IMR-90 (cell line): ENCODE results near the gene TATDN2. TPM values are rescaled to one million over a fixed set of nuclear protein-coding genes. Genes with fewer than 3 reads are reported as not detected.

Experiments
- ATAC-seq: fragments of 200-7000 bp; cut with Tn5 transposase; 2 replicates; pipeline ENCODE4 v1.9.1; 2020; ENCODE audit warnings: low read depth, mild to moderate bottlenecking, moderate library complexity
- BruUV-seq: library from RNA; stranded (reverse); fragments of 400-500 nt; replicated peaks from 2 replicates; lab custom pipeline; 2021; lab: Mats Ljungman, UMichigan
- CTCF ChIA-PET: fragments of 300-600 bp; formaldehyde crosslinking; extraction: SDS; loops from one replicate; lab custom pipeline; 2021; ENCODE audit warnings: antibody characterized with exemption; lab: Yijun Ruan, JAX
- POLR2A ChIA-PET: fragments of 300-600 bp; sonication (Branson Sonifier 250); formaldehyde crosslinking; loops from one replicate; lab custom pipeline; 2022; ENCODE audit warnings: antibody characterized with exemption; ENCODE audit not compliant: unreplicated experiment; lab: Charles Lee
- DNase-seq: peaks from one replicate; pipeline ENCODE4 v3.0.0; 2013
- H2AFZ ChIP-seq: replicated peaks from 2 replicates; pipeline ENCODE3; 2013; ENCODE audit warnings: low read length, mild to moderate bottlenecking; ENCODE audit not compliant: poor library complexity
- H2AK5ac ChIP-seq: 2 replicates; pipeline ENCODE4 v1.6.1; 2013; ENCODE audit warnings: low read depth, low read length, inconsistent platforms
- H2AK9ac ChIP-seq: replicated peaks from 2 replicates; pipeline ENCODE3; 2013; ENCODE audit warnings: mild to moderate bottlenecking, low read depth, low read length, moderate library complexity; ENCODE audit not compliant: poor library complexity
- H2BK120ac ChIP-seq: 2 replicates; pipeline ENCODE4 v1.6.1; 2013; ENCODE audit warnings: low read depth, low read length, inconsistent platforms
- H2BK15ac ChIP-seq: 3 replicates; pipeline ENCODE4 v1.6.1; 2013; ENCODE audit warnings: low read depth, low read length, inconsistent platforms
- H2BK20ac ChIP-seq: 2 replicates; pipeline ENCODE4 v1.6.1; 2013; ENCODE audit warnings: low read depth, mild to moderate bottlenecking, inconsistent platforms, low read length, moderate library complexity
- H2BK5ac ChIP-seq: 2 replicates; pipeline ENCODE4 v1.6.1; 2013; ENCODE audit warnings: mild to moderate bottlenecking, low read depth, low read length, inconsistent platforms; ENCODE audit not compliant: poor library complexity, severe bottlenecking
- H3K14ac ChIP-seq: replicated peaks from 2 replicates; pipeline ENCODE4 v1.6.1; 2013; ENCODE audit warnings: low read depth, low read length, inconsistent platforms
- H3K18ac ChIP-seq: 2 replicates; pipeline ENCODE4 v1.6.1; 2013; ENCODE audit warnings: low read depth, low read length, control low read depth
- H3K23ac ChIP-seq: 2 replicates; pipeline ENCODE4 v1.6.1; 2013; ENCODE audit warnings: low read depth, low read length, inconsistent platforms
- H3K27ac ChIP-seq: 2 replicates; pipeline ENCODE4 v1.5.1; 2013; ENCODE audit warnings: mild to moderate bottlenecking, control low read depth, low read length; ENCODE audit not compliant: insufficient read depth
- H3K27me3 ChIP-seq: 2 replicates; pipeline ENCODE4 v1.6.1; 2013; ENCODE audit warnings: low read length; ENCODE audit not compliant: control insufficient read depth, insufficient read depth
- H3K36me3 ChIP-seq: 2 replicates; pipeline ENCODE4 v1.6.1; 2013; ENCODE audit warnings: low read length, mixed read lengths; ENCODE audit not compliant: control insufficient read depth, insufficient read depth
- H3K4ac ChIP-seq: 2 replicates; pipeline ENCODE4 v1.6.1; 2013; ENCODE audit warnings: low read depth, low read length, inconsistent platforms
- H3K4me1 ChIP-seq: 2 replicates; pipeline ENCODE4 v1.6.1; 2013; ENCODE audit warnings: low read length, mixed read lengths; ENCODE audit not compliant: control insufficient read depth, insufficient read depth
- H3K4me2 ChIP-seq: 2 replicates; pipeline ENCODE4 v1.6.1; 2013; ENCODE audit warnings: low read depth, mild to moderate bottlenecking, control low read depth, low read length, moderate library complexity
- H3K4me3 ChIP-seq: 2 replicates; pipeline ENCODE4 v1.5.1; 2013; ENCODE audit warnings: low read depth, mild to moderate bottlenecking, control low read depth, low read length, moderate library complexity; ENCODE audit not compliant: insufficient read depth
- H3K56ac ChIP-seq: 2 replicates; pipeline ENCODE4 v1.6.1; 2013; ENCODE audit warnings: low read length, inconsistent platforms; ENCODE audit not compliant: insufficient read depth; ENCODE audit errors: extremely low read depth
- H3K79me1 ChIP-seq, 2 experiments: 2 replicates each; pipeline ENCODE4 v1.6.1; 2013; ENCODE audit warnings: low read length in 2 of 2, inconsistent platforms in 1 of 2, low read depth in 1 of 2
- H3K9ac ChIP-seq: 2 replicates; pipeline ENCODE4 v1.6.1; 2013; ENCODE audit warnings: low read depth, low read length, control low read depth
- H3K9me1 ChIP-seq: 2 replicates; pipeline ENCODE4 v1.6.1; 2013; ENCODE audit warnings: low read length, inconsistent platforms; ENCODE audit not compliant: insufficient read depth
- H3K9me3 ChIP-seq: 2 replicates; pipeline ENCODE4 v1.6.1; 2013; ENCODE audit warnings: low read length; ENCODE audit not compliant: control insufficient read depth, insufficient read depth
- H4K20me1 ChIP-seq: 2 replicates; pipeline ENCODE4 v1.6.1; 2013; ENCODE audit warnings: low read length, inconsistent platforms; ENCODE audit not compliant: insufficient read depth
- H4K5ac ChIP-seq: 2 replicates; pipeline ENCODE4 v1.6.1; 2013; ENCODE audit warnings: mild to moderate bottlenecking, low read depth, low read length, control low read depth
- H4K8ac ChIP-seq, 2 experiments: 2 replicates each; pipeline ENCODE4 v1.6.1; 2013; ENCODE audit warnings: low read depth in 2 of 2, low read length in 2 of 2, control low read depth in 1 of 2, inconsistent platforms in 1 of 2
- H4K91ac ChIP-seq: 2 replicates; pipeline ENCODE4 v1.6.1; 2013; ENCODE audit warnings: low read depth, low read length, inconsistent platforms; ENCODE audit not compliant: insufficient read depth
- BHLHE40 ChIP-seq: fragments of 150-350 bp; IDR thresholded peaks from 2 replicates; pipeline ENCODE4 v1.6.1; 2016; ENCODE audit warnings: mild to moderate bottlenecking, low read depth, low read length
- CEBPB ChIP-seq: IDR thresholded peaks from 2 replicates; pipeline ENCODE4 v1.6.1; 2012; ENCODE audit warnings: low read depth, low read length, improper control_type of control experiment
- CHD1 ChIP-seq: IDR thresholded peaks from 2 replicates; pipeline ENCODE4 v1.6.1; 2012; ENCODE audit warnings: low read depth, low read length, improper control_type of control experiment
- CTCF ChIP-seq: conservative IDR thresholded peaks from 2 replicates; pipeline ENCODE4 v1.5.1; 2012; ENCODE audit warnings: mild to moderate bottlenecking, low read depth, low read length, improper control_type of control experiment
- FOS ChIP-seq: fragments of 150-350 bp; IDR thresholded peaks from 2 replicates; pipeline ENCODE4 v1.6.1; 2016; ENCODE audit warnings: low read depth, low read length
- MAFK ChIP-seq: IDR thresholded peaks from 2 replicates; pipeline ENCODE4 v1.6.1; 2012; ENCODE audit warnings: low read depth, low read length, improper control_type of control experiment
- MAZ ChIP-seq: IDR thresholded peaks from 2 replicates; pipeline ENCODE4 v1.6.1; 2012; ENCODE audit warnings: low read depth, mild to moderate bottlenecking, low read length, improper control_type of control experiment, moderate library complexity, borderline replicate concordance
- MXI1 ChIP-seq: IDR thresholded peaks from 2 replicates; pipeline ENCODE4 v1.6.1; 2012; ENCODE audit warnings: low read depth, mild to moderate bottlenecking, low read length, moderate library complexity, borderline replicate concordance
- POLR2A ChIP-seq: IDR thresholded peaks from 2 replicates; pipeline ENCODE4 v1.6.1; 2012; ENCODE audit warnings: mild to moderate bottlenecking, low read depth, low read length
- RAD21 ChIP-seq: IDR thresholded peaks from 2 replicates; pipeline ENCODE4 v1.6.1; 2012; ENCODE audit warnings: low read length, improper control_type of control experiment
- RCOR1 ChIP-seq: IDR thresholded peaks from 2 replicates; pipeline ENCODE4 v1.6.1; 2012; ENCODE audit warnings: mild to moderate bottlenecking, low read length, improper control_type of control experiment; ENCODE audit not compliant: insufficient replicate concordance
- RFX5 ChIP-seq: IDR thresholded peaks from 2 replicates; pipeline ENCODE4 v1.8.0; 2012; ENCODE audit warnings: low read depth, mild to moderate bottlenecking, low read length, moderate library complexity
- USF2 ChIP-seq: fragments of 150-350 bp; IDR thresholded peaks from 2 replicates; pipeline ENCODE4 v1.6.1; 2017; ENCODE audit warnings: mild to moderate bottlenecking, antibody characterized with exemption, low read length, low read depth
- WGBS, 2 experiments: methylation state at CpG; one replicate each; pipeline versions ENCODE4 v1.1.5 to v1.1.7; 2013; ENCODE audit warnings: missing lambda C conversion rate in 2 of 2; ENCODE audit not compliant: insufficient read length in 1 of 2; ENCODE audit errors: extremely low coverage in 2 of 2; 5-methylcytosine and 5-hydroxymethylcytosine counted together
- dilution Hi-C: fragments of 300-500 bp; cut with HindIII; formaldehyde crosslinking; loops from one replicate; pipeline ENCODE4 v1.14.3; 2018; ENCODE audit warnings: low sequenced_read_pairs; ENCODE audit not compliant: unreplicated experiment
- in situ Hi-C: fragments of 300-500 bp; cut with MboI; formaldehyde crosslinking; loops from 3 replicates; pipeline ENCODE4 v1.14.3; 2019; ENCODE audit warnings: low sequenced_read_pairs, inconsistent platforms, mixed read lengths
- intact Hi-C: fragments of 100-400 bp; cut with micrococcal nuclease; formaldehyde crosslinking; loops from 2 replicates; pipeline ENCODE4 v1.10.0; 2022
- polyA plus RNA-seq, 3 experiments: library from polyadenylated mRNA; depleted of rRNA; stranded (reverse); fragments of >200 nt; gene quantifications; 2 replicates each; pipeline ENCODE4 v1.2.3, GENCODE V29; 2012; ENCODE audit warnings: low replicate concordance in 1 of 3
- total RNA-seq: library from RNA; depleted of rRNA; stranded (reverse); fragments of >200 nt; gene quantifications from 2 replicates; pipeline ENCODE4 v1.2.3, GENCODE V29; 2012
- TF ChIP-seq, protein P1 (sequence below): fragments of 150-350 bp; IDR thresholded peaks from 2 replicates; pipeline ENCODE4 v1.6.1; 2016; ENCODE audit warnings: low read depth, mild to moderate bottlenecking, low read length, moderate library complexity, borderline replicate concordance

TATDN2 gene
- total and polyA plus RNA-seq, 2 of the 4 experiments (the other 2 are of a cell fraction): 9.0 to 18.8 TPM

DNA sequence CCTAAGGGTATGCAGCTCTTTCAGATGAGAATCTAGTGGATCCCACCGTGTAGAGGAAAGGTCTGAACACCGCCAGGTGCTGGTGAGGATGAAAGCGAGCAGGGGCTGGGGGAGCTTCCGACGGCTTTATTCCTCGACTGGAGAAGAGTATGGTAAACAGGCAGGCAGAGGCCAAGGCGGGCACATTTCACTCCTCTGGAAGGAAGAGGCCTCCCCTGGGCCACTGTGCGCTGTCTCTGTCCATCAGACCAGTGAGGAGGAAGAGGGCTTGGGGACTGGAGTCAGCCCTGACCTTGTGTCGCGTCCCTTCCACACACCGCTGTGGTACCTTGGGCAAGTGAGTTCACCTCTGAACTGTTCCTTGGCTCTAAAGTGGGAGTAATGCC, 40.3 kb downstream of the TATDN2 start:
- POLR2A ChIA-PET: no interaction called here

More for the DNA sequence above, 40.3 kb downstream of the TATDN2 start:
- Histone ChIP-seq H3K56ac (no peak overlapping the region), H2AFZ (no peak overlapping the region), H3K4me2 (no peak overlapping the region), H3K79me1 (no peaks in the 10 kb centered on the region; a peak in 1 of 4 replicates), H3K9me1 (peaks cover 3% of the 10 kb centered on the region; the same call in 1 of the 2 replicates), H3K4me1 (no peaks in the 10 kb centered on the region), H2AK9ac (peak overlapping the region; percentile 9), H3K9ac (no peak overlapping the region), H2BK20ac (no peak overlapping the region), H4K8ac (no peak overlapping the region), H3K4me3 (no peak overlapping the region), H2BK120ac (no peak overlapping the region), H4K5ac (no peak overlapping the region), H3K4ac (no peak overlapping the region), H4K91ac (no peak overlapping the region), H4K20me1 (no peaks in the 10 kb centered on the region), H3K23ac (no peak overlapping the region), H2BK5ac (no peak overlapping the region), H3K18ac (no peak overlapping the region), H2BK15ac (no peak overlapping the region), H3K14ac (no peak overlapping the region), H3K9me3 (no peaks in the 10 kb centered on the region), H3K27me3 (no peaks in the 10 kb centered on the region), H2AK5ac (no peak overlapping the region), H3K36me3 (peaks cover 28% of the 10 kb centered on the region), H3K27ac (no peak overlapping the region)
- CTCF ChIA-PET: no interaction called here
- intact Hi-C loops: loop anchor here (10.0 kb wide), 1 partner anchor 444 kb away; the partner anchor contains the start of gene RPUSD3
- BruUV-seq: no TSS peak
- ATAC-seq: no peak
- WGBS, 2 experiments: 95% methylated on average over 3 of the region's 11 CpGs; no CpG with 5 or more reads in 1 of the 2 experiments
- in situ Hi-C loops: no loop called here
- dilution Hi-C loops: no loop called here
- TF ChIP-seq CHD1 (no peak), CTCF (no peak), MAZ (no peak), RCOR1 (no peak), MXI1 (no peak), BHLHE40 (no peak), CEBPB (no peak), RFX5 (no peak), USF2 (no peak), RAD21 (no peak), POLR2A (no peak), MAFK (no peak), FOS (no peak)
- TF ChIP-seq, protein P1, sequence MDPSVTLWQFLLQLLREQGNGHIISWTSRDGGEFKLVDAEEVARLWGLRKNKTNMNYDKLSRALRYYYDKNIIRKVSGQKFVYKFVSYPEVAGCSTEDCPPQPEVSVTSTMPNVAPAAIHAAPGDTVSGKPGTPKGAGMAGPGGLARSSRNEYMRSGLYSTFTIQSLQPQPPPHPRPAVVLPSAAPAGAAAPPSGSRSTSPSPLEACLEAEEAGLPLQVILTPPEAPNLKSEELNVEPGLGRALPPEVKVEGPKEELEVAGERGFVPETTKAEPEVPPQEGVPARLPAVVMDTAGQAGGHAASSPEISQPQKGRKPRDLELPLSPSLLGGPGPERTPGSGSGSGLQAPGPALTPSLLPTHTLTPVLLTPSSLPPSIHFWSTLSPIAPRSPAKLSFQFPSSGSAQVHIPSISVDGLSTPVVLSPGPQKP: no peak
- DNase-seq: no peak
